Endothelial cell of umbilical vein (primary cell): ENCODE measurements around the gene TLR4. TPM values are rescaled to one million over a fixed set of nuclear protein-coding genes. Genes with fewer than 3 reads are reported as not detected.

Experiments used
- BruUV-seq: library from RNA; stranded (reverse); fragments of 400-500 nt; replicated peaks from 2 replicates; lab custom pipeline; 2021; lab: Mats Ljungman, UMichigan
- CTCF ChIA-PET: fragments of 300-600, 350-600 bp; sonication (Branson Sonifier 250); formaldehyde crosslinking; loops from one replicate; lab custom pipeline; 2021; ENCODE audit warnings: antibody characterized with exemption, inconsistent platforms; lab: Charles Lee
- POLR2A ChIA-PET: fragments of 300-600, 350-600 bp; sonication (Branson Sonifier 250); formaldehyde crosslinking; loops from one replicate; lab custom pipeline; 2021; ENCODE audit warnings: antibody characterized with exemption, inconsistent platforms; lab: Charles Lee
- DNase-seq: peaks from one replicate; pipeline ENCODE4 v3.0.0-alpha.2; 2011; ENCODE audit warnings: low read depth, low spot score
- FAIRE-seq: peaks from 2 replicates; lab custom pipeline; 2011; peaks lifted over from hg19 to GRCh38; lab: Jason Lieb, UNC
- H2AFZ ChIP-seq: 2 replicates; pipeline ENCODE4 v1.6.0; 2012; ENCODE audit warnings: low read depth, low read length, control low read depth, inconsistent platforms
- H3K27ac ChIP-seq: 2 replicates; pipeline ENCODE4 v1.5.1; 2011; ENCODE audit warnings: low read depth, mild to moderate bottlenecking, control low read depth, low read length, moderate library complexity; ENCODE audit not compliant: insufficient read depth
- H3K27me3 ChIP-seq, 2 experiments: 2 replicates each; pipeline versions ENCODE4 v1.6.0 to v1.6.1; 2011; ENCODE audit warnings: low read length in 2 of 2, mixed read lengths in 1 of 2; ENCODE audit not compliant: control insufficient read depth in 2 of 2, insufficient read depth in 2 of 2
- H3K36me3 ChIP-seq, 2 experiments: 2 replicates in 1 of 2; 3 replicates in 1 of 2; pipeline ENCODE4 v1.5.1; 2011; ENCODE audit warnings: low read length in 2 of 2, mild to moderate bottlenecking in 1 of 2, moderate library complexity in 1 of 2; ENCODE audit not compliant: control insufficient read depth in 2 of 2, insufficient read depth in 2 of 2; ENCODE audit errors: extremely low read depth in 1 of 2
- H3K4me1 ChIP-seq: 3 replicates; pipeline ENCODE4 v1.5.1; 2011; ENCODE audit warnings: mild to moderate bottlenecking, low read length; ENCODE audit not compliant: control insufficient read depth, insufficient read depth; ENCODE audit errors: extremely low read depth
- H3K4me2 ChIP-seq: 2 replicates; pipeline ENCODE4 v1.6.1; 2011; ENCODE audit warnings: low read length, control low read depth, mixed read lengths; ENCODE audit not compliant: insufficient read depth
- H3K4me3 ChIP-seq, 3 experiments: fragments of 200-600 bp in 1 of 3; sonication (generic), shearing (Covaris generic) in 1 of 3; replicated peaks in 1 of 3; 2 replicates each; pipeline ENCODE4 v1.5.1; 2011 to 2016; ENCODE audit warnings: control low read depth in 3 of 3, low read length in 3 of 3, mild to moderate bottlenecking in 2 of 3, inconsistent platforms in 1 of 3, low read depth in 1 of 3, moderate library complexity in 1 of 3; ENCODE audit not compliant: insufficient read depth in 1 of 3
- H3K79me2 ChIP-seq: 2 replicates; pipeline ENCODE4 v1.6.0; 2012; ENCODE audit warnings: low read length, inconsistent platforms; ENCODE audit not compliant: control insufficient read depth, insufficient read depth
- H3K9ac ChIP-seq: replicated peaks from 2 replicates; pipeline ENCODE3; 2011; ENCODE audit warnings: low read length, control low read depth; ENCODE audit not compliant: insufficient read depth; ENCODE audit errors: extremely low read depth
- H3K9me1 ChIP-seq: replicated peaks from 3 replicates; pipeline ENCODE4 v1.6.0; 2011; ENCODE audit warnings: mild to moderate bottlenecking, low read length; ENCODE audit not compliant: control insufficient read depth, insufficient read depth; ENCODE audit errors: extremely low read depth
- H3K9me3 ChIP-seq: replicated peaks from 2 replicates; pipeline ENCODE4 v1.5.1; 2012; ENCODE audit warnings: low read length, inconsistent platforms; ENCODE audit not compliant: control insufficient read depth, insufficient read depth
- H4K20me1 ChIP-seq: replicated peaks from 2 replicates; pipeline ENCODE3; 2011; ENCODE audit warnings: mild to moderate bottlenecking, low read length; ENCODE audit not compliant: control insufficient read depth, insufficient read depth; ENCODE audit errors: extremely low read depth
- EZH2 ChIP-seq: IDR thresholded peaks from 2 replicates; pipeline ENCODE4 v1.6.1; 2012; ENCODE audit warnings: borderline replicate concordance, low read depth, mild to moderate bottlenecking, moderate library complexity, low read length, inconsistent platforms; ENCODE audit not compliant: severe bottlenecking
- FOS ChIP-seq: IDR thresholded peaks from 2 replicates; pipeline ENCODE4 v1.6.1; 2011; ENCODE audit warnings: mild to moderate bottlenecking, low read length, moderate library complexity, borderline replicate concordance; ENCODE audit not compliant: insufficient read depth
- GATA2 ChIP-seq: IDR thresholded peaks from 2 replicates; pipeline ENCODE4 v1.7.0; 2011; ENCODE audit warnings: low read depth, mild to moderate bottlenecking, moderate library complexity, mixed read lengths, low read length; ENCODE audit not compliant: insufficient read length, insufficient read depth
- JUN ChIP-seq: IDR thresholded peaks from 2 replicates; pipeline ENCODE4 v1.6.1; 2011; ENCODE audit warnings: borderline replicate concordance, low read depth; ENCODE audit not compliant: insufficient read length, insufficient read depth
- MAX ChIP-seq: IDR thresholded peaks from 2 replicates; pipeline ENCODE4 v1.6.1; 2011; ENCODE audit not compliant: insufficient read depth, insufficient read length
- MYC ChIP-seq: IDR thresholded peaks from one replicate; pipeline ENCODE4 v1.6.1; 2011; ENCODE audit warnings: mild to moderate bottlenecking, low read depth, low read length
- POLR2A ChIP-seq: IDR thresholded peaks from 2 replicates; pipeline ENCODE4 v1.6.1; 2012; ENCODE audit warnings: low read depth, mild to moderate bottlenecking, control low read depth, low read length
- POLR2AphosphoS5 ChIP-seq: IDR thresholded peaks from 2 replicates; pipeline ENCODE4 v1.6.1; 2012; ENCODE audit warnings: low read depth, mild to moderate bottlenecking, control low read depth, low read length, moderate library complexity; ENCODE audit not compliant: insufficient read depth
- dilution Hi-C: fragments of 300-500 bp; cut with MboI; formaldehyde crosslinking; loops from one replicate; pipeline ENCODE4 v1.15.0; 2019; ENCODE audit warnings: low sequenced_read_pairs; ENCODE audit not compliant: extremely low pct_ligation_motif_present
- intact Hi-C: fragments of 100-400 bp; cut with micrococcal nuclease; formaldehyde crosslinking; loops from one replicate; pipeline ENCODE4 v1.10.0; 2022
- polyA plus RNA-seq, 4 experiments: library from polyadenylated mRNA; depleted of rRNA in 3 of 4; stranded (reverse) in 3 of 4; unstranded in 1 of 4; fragments of >200 nt; gene quantifications; 2 replicates each; pipeline versions ENCODE4 v1.2.1 to v1.2.3, GENCODE V29; 2011 to 2012; ENCODE audit warnings: missing spikeins in 1 of 4
- total RNA-seq: library from RNA; stranded (reverse); gene quantifications from 2 replicates; pipeline ENCODE4 v1.2.3, GENCODE V29; 2021
- TF ChIP-seq, protein P1 (sequence below), 2 donors: IDR thresholded peaks; 1 replicate in 1 of 2; 2 replicates in 1 of 2; pipeline ENCODE4 v1.5.1; 2011; ENCODE audit warnings: low read length in 2 of 2, mild to moderate bottlenecking in 2 of 2, moderate library complexity in 2 of 2, control low read depth in 1 of 2, inconsistent platforms in 1 of 2, low read depth in 1 of 2; ENCODE audit not compliant: insufficient read depth in 1 of 2; ENCODE audit errors: extremely low read depth in 1 of 2

The TLR4 gene
- total and polyA plus RNA-seq, 2 donors (not counting 3 experiments of a cell fraction or from before 2014, with no cell fraction given) = 18.2 to 38.6 TPM

DNA sequence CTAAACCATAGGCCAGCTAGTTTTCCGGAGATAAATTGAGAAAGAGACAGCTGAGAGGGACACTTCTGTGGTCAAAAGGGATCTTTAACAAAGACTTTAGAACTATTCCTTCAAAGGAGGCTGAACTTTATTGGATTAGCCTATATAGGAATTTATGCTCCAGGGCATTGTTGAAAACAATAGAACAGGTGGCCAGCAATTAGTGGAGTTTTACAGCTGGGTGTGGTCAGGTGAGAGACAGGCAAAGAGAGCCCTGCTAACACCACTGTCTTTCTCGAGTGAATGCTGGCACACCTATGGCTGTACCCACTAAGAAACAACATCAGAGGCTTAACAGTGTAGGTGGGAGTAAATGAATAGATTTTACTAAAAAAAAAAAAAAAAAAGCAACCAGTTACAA, 16.7 kb upstream of the TLR4 start:
- H3K4me2 ChIP-seq = no peak overlapping the region
- H4K20me1 ChIP-seq = no peaks in the 10 kb centered on the region
- intact Hi-C loops = no loop called here
- H3K9me1 ChIP-seq = no peaks in the 10 kb centered on the region
- ChIA-PET CTCF (interaction anchor here (1.1 kb wide), 1 partner anchor 9 kb away, joined by 3 read pairs; no protein-coding TSS in a partner anchor), POLR2A (no interaction called here)
- FAIRE-seq (no peak), DNase-seq (no peak)
- H2AFZ ChIP-seq = no peak overlapping the region
- TF ChIP-seq POLR2A (no peak), JUN (no peak), FOS (no peak), EZH2 (no peak), MAX (no peak), POLR2AphosphoS5 (no peak), GATA2 (no peak), MYC (no peak)
- TF ChIP-seq, protein P1, sequence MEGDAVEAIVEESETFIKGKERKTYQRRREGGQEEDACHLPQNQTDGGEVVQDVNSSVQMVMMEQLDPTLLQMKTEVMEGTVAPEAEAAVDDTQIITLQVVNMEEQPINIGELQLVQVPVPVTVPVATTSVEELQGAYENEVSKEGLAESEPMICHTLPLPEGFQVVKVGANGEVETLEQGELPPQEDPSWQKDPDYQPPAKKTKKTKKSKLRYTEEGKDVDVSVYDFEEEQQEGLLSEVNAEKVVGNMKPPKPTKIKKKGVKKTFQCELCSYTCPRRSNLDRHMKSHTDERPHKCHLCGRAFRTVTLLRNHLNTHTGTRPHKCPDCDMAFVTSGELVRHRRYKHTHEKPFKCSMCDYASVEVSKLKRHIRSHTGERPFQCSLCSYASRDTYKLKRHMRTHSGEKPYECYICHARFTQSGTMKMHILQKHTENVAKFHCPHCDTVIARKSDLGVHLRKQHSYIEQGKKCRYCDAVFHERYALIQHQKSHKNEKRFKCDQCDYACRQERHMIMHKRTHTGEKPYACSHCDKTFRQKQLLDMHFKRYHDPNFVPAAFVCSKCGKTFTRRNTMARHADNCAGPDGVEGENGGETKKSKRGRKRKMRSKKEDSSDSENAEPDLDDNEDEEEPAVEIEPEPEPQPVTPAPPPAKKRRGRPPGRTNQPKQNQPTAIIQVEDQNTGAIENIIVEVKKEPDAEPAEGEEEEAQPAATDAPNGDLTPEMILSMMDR (IDR thresholded peaks at IDR 0.05; ENCODE audit: extremely low read depth in 1 of 2, insufficient read depth in 1 of 2, low read depth in 1 of 2, low read length in 2 of 2) = no peak
- no peak overlapping the region for H3K9ac ChIP-seq
- H3K27me3 ChIP-seq = no peaks in the 10 kb centered on the region
- dilution Hi-C loops = no loop called here
- no peaks in the 10 kb centered on the region for H3K79me2 ChIP-seq
- H3K36me3 ChIP-seq = no peaks in the 10 kb centered on the region
- H3K27ac ChIP-seq = no peak overlapping the region
- no peak overlapping the region for H3K4me3 ChIP-seq
- H3K9me3 ChIP-seq = no peaks in the 10 kb centered on the region
- peaks cover 23% of the 10 kb centered on the region for H3K4me1 ChIP-seq
- BruUV-seq = no TSS peak
